Activated T-cell treated with anti-CD3 and anti-CD28 coated beads, Interleukin-2, amount 50 U/mL, for 4 hours (primary cell): ENCODE results near the gene HEMGN. TPM values are rescaled to one million over a fixed set of nuclear protein-coding genes. Genes with fewer than 3 reads are reported as not detected.
A peak's percentile ranks its signal among the peaks of the same experiment; 100 is the strongest.
"Not testable (repeated sequence)": the region's sequence is repeated elsewhere in the genome, so short reads cannot be mapped to it uniquely, and the experiment has no call there.

Experiments used
- ATAC-seq, 2 donors: fragments of 200-7000 bp; cut with Tn5 transposase; one replicate each; pipeline ENCODE4 v1.10.0; 2021
- DNase-seq: peaks from one replicate; pipeline ENCODE4 v3.0.0-alpha.2; 2020
- H3K27me3 Mint-ChIP-seq: one replicate; pipeline ENCODE4 v1.8.0; 2021; ENCODE audit warnings: low read depth, mixed read lengths
- H3K36me3 Mint-ChIP-seq: one replicate; pipeline ENCODE4 v1.8.0; 2022; ENCODE audit warnings: mixed read lengths; ENCODE audit not compliant: insufficient read depth
- H3K4me1 Mint-ChIP-seq: one replicate; pipeline ENCODE4 v1.8.0; 2021; ENCODE audit warnings: low read depth, mixed read lengths
- H3K4me3 Mint-ChIP-seq: one replicate; pipeline ENCODE4 v1.8.0; 2021; ENCODE audit warnings: mild to moderate bottlenecking, moderate library complexity, mixed read lengths
- H3K9me3 Mint-ChIP-seq: one replicate; pipeline ENCODE4 v1.8.0; 2021; ENCODE audit warnings: mixed read lengths
- total RNA-seq, 3 donors: library from RNA; stranded (reverse); gene quantifications; one replicate each; pipeline ENCODE4 v1.2.1, GENCODE V29; 2021

Gene HEMGN
- total RNA-seq, 3 donors from 2014 or later: 0.46 to 0.61 (median 0.46) TPM

DNA sequence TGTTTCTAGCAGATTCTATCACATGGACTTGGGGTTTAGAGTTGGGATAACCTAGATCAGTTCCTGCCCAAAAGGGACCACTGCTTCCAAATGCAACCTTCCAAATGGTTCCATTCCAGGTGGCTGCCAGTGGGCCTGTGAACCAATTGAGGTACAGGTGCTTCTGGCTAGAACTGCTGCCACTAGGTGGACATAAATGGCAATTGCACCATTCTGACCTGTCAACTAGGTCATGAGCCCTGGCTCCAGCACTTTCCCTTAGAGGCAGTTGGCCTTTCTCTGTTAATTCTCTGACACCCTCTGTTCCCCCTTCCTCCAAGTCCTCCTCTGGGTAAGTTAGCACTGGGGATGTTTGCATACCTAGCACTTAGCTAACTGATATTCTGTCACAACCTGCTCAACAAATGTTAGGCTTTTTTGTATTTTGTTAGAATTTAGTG is 16.6 kb upstream of the HEMGN start:
- H3K9me3 Mint-ChIP-seq: no peaks in the 10 kb centered on the region
- ATAC-seq: peak; percentile 93 to 94
- no peaks in the 10 kb centered on the region for H3K4me1 Mint-ChIP-seq

DNA sequence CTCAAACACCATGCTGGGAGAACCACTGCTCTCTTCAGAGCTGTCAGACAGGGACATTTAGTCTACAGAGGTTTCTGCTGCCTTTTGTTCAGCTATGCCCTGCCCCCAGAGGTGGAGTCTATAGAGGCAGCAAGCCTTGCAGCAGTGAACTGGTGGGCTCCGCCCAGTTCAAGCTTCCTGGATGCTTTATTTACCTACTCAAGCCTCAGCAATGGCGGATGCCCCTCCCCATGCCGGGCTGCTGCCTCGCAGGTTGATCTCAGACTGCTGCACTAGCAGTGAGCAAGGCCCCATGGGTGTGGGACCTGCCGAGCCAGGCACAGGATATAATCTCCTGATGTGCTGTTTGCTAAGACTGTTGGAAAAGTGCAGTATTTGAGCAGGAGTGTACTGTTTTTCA is 12.9 kb upstream of the HEMGN start:
- not testable (repeated sequence) for H3K4me3 Mint-ChIP-seq, H3K27me3 Mint-ChIP-seq, ATAC-seq, H3K36me3 Mint-ChIP-seq, DNase-seq, H3K9me3 Mint-ChIP-seq, H3K4me1 Mint-ChIP-seq

More for the DNA sequence above, 16.6 kb upstream of the HEMGN start:
- peak; percentile 42 for DNase-seq
- no peaks in the 10 kb centered on the region for H3K36me3 Mint-ChIP-seq
- H3K27me3 Mint-ChIP-seq: peaks cover 2% of the 10 kb centered on the region
- no peak overlapping the region for H3K4me3 Mint-ChIP-seq

DNA sequence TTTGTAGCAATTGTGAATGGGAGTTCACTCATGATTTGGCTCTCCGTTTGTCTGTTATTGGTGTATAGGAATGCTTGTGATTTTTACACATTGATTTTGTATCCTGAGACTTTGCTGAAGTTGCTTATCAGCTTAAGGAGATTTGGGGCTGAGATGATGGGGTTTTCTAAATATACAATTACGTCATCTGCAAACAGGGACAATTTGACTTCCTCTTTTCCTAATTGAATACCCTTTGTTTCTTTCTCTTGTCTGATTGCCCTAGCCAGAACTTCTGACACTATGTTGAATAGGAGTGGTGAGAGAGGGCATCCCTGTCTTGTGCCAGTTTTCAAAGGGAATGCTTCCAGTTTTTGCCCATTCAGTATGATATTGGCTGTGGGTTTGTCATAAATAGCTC is 9.1 kb upstream of the HEMGN start:
- not testable (repeated sequence) for H3K27me3 Mint-ChIP-seq, H3K36me3 Mint-ChIP-seq, DNase-seq, H3K9me3 Mint-ChIP-seq, H3K4me1 Mint-ChIP-seq, ATAC-seq, H3K4me3 Mint-ChIP-seq

DNA sequence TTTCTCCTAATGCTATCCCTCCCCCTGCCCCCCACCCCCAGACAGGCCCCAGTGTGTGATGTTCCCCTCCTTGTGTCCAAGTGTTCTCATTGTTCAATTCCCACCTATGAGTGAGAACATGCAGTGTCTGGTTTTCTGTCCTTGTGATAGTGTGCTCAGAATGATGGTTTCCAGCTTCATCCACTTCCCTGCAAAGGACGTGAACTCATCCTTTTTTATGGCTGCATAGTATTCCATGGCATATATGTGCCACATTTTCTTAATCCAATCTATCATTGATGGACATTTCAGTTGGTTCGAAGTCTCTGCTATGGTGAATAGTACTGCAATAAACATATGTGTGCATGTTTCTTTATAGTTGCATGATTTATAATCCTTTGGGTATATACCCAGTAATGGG is 7.5 kb upstream of the HEMGN start:
- H3K27me3 Mint-ChIP-seq, H3K4me3 Mint-ChIP-seq: not testable (repeated sequence)

DNA sequence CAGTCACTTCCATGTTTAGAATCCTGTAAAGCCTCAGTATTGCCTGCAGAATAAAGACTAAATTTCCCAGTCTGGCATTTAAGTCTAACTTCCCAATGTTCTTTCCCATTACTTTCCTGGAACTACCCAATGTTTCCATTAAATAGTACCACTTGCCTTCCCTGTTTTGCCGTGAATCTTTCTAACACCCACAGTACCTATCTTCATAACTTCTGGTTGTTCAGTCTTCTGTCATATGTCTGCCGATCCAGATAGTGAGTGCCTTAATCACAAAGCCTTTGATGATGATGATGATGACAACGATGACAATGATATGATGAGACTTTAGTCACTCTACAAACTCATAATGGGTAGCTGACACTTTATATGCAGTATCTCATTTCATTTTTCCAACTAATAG is 6.6 kb upstream of the HEMGN start:
- DNase-seq: no peak
- no peak for ATAC-seq
- H3K36me3 Mint-ChIP-seq: no peaks in the 10 kb centered on the region
- H3K27me3 Mint-ChIP-seq: peaks cover 1% of the 10 kb centered on the region
- no peaks in the 10 kb centered on the region for H3K4me1 Mint-ChIP-seq
- no peaks in the 10 kb centered on the region for H3K9me3 Mint-ChIP-seq
- no peak overlapping the region for H3K4me3 Mint-ChIP-seq

More for the DNA sequence above, 7.5 kb upstream of the HEMGN start:
- not testable (repeated sequence) for H3K36me3 Mint-ChIP-seq, H3K4me1 Mint-ChIP-seq, H3K9me3 Mint-ChIP-seq, DNase-seq, ATAC-seq

DNA sequence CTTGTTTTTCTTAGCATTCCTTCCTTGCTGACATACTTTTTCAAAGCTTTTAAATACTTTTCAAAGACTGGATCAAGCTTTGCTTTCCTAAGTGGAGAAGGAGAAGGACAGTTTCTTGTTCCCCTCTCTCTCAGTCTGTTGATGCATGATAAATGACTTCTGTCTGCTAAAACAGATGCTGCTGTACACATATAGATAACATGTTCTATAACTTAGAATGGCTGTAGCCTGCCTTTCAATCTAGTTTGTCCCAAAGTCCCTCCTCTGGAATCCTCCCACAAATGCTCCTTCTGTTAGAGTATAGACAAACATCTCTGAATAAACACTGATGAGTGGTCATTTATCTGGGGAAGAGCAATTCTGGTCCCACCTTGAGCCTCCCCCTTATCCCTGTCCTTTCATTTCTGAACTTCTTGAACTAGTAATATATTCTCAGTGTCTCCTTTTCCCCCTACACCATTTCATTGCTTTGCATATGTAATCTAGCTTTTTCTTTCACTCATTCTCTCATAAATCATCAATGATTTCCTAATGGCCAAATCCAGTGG is 5.4 kb upstream of the HEMGN start:
- ATAC-seq (no peak), DNase-seq (no peak)
- Mint-ChIP-seq H3K4me1 (peaks cover 6% of the 10 kb centered on the region), H3K9me3 (no peaks in the 10 kb centered on the region), H3K4me3 (no peak overlapping the region), H3K27me3 (no peaks in the 10 kb centered on the region), H3K36me3 (no peaks in the 10 kb centered on the region)

DNA sequence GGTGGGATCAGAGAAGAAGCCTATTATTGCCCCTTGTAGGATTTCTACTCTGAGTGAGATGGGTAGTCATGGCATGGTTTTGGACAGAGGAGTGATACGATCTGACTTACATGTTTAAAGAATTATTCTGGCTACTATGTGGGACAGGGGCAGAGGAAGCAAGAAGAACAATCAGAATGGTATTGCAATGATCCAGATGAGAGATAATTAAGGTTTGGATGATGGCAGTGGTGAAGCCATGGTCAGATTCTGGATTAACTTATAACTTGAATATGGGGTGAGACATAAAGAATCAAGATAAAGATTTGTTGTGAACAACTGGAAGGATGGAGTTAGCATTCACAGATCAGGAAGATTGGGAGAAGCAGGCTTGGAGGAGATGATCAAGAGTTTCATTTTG is 3.4 kb upstream of the HEMGN start:
- H3K4me1 Mint-ChIP-seq: peaks cover 18% of the 10 kb centered on the region
- no peaks in the 10 kb centered on the region for H3K27me3 Mint-ChIP-seq
- H3K4me3 Mint-ChIP-seq: no peak overlapping the region
- no peaks in the 10 kb centered on the region for H3K36me3 Mint-ChIP-seq
- no peak for ATAC-seq
- DNase-seq: no peak
- no peaks in the 10 kb centered on the region for H3K9me3 Mint-ChIP-seq

DNA sequence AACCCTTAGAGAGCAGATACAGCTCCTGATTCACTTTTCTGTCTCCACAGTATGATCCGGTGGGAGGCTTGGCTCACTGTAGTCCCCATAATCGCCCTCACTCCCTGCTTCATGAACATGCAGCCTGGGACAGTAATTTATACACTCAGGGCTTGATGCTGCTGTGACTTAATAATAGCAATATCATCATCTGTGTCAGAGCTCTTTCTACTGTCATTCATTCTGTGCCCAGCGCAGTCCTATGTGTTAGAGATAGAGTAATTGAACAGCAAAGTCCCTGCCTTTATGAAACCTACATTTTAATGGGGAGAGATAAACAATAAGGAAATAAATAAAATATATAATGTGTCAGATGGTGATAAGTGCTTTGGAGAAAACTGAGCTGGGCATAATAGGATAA is 2.8 kb upstream of the HEMGN start:
- H3K4me3 Mint-ChIP-seq: no peak overlapping the region
- ATAC-seq (no peak), DNase-seq (no peak)
- peaks cover 18% of the 10 kb centered on the region for H3K4me1 Mint-ChIP-seq
- no peaks in the 10 kb centered on the region for H3K27me3 Mint-ChIP-seq
- no peaks in the 10 kb centered on the region for H3K9me3 Mint-ChIP-seq
- no peaks in the 10 kb centered on the region for H3K36me3 Mint-ChIP-seq

DNA sequence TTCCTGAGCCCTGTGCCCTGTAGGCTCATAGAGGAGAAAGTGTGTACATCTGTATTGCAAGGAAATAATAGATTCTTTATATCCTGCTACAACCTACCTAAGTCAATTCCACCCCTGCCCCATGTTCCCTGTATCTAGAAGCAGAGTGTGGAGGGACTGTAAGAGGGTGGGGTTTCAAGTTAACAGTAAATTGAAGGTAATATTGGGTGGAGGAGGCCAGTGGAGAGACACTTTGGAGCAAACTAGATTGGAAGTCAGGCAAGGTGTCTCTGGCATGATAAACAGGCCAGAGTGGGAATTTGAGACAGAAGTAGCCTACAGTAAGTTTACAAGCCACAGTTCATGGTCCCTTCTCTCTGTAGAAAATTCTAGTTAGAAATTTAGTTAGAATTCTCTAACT is 2.3 kb upstream of the HEMGN start:
- H3K4me3 Mint-ChIP-seq: no peak overlapping the region
- ATAC-seq (no peak), DNase-seq (no peak)
- H3K27me3 Mint-ChIP-seq: no peaks in the 10 kb centered on the region
- peaks cover 18% of the 10 kb centered on the region for H3K4me1 Mint-ChIP-seq
- no peaks in the 10 kb centered on the region for H3K9me3 Mint-ChIP-seq
- no peaks in the 10 kb centered on the region for H3K36me3 Mint-ChIP-seq

DNA sequence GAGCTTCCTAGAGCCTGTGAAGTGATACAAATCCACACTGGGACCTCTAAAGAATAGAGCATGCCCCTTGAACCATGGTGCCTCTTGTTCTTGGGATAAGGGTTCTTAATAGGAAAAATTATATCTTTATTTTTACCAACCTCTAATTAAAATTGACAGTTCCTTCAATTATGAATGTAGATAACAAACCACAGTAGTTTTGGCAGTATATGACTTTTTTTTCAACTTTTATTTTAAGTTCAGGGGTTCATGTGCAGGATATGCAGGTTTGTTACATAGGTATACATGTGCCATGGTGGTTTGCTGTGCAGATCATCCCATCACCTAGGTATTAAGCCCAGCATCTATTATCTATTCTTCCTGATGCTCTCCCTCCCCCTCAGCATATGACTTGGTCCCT is 974 bp downstream of the HEMGN start:
- no peaks in the 10 kb centered on the region for H3K36me3 Mint-ChIP-seq
- ATAC-seq (no peak), DNase-seq (no peak)
- no peaks in the 10 kb centered on the region for H3K27me3 Mint-ChIP-seq
- H3K4me1 Mint-ChIP-seq: peaks cover 27% of the 10 kb centered on the region
- H3K4me3 Mint-ChIP-seq: no peak overlapping the region
- no peaks in the 10 kb centered on the region for H3K9me3 Mint-ChIP-seq

DNA sequence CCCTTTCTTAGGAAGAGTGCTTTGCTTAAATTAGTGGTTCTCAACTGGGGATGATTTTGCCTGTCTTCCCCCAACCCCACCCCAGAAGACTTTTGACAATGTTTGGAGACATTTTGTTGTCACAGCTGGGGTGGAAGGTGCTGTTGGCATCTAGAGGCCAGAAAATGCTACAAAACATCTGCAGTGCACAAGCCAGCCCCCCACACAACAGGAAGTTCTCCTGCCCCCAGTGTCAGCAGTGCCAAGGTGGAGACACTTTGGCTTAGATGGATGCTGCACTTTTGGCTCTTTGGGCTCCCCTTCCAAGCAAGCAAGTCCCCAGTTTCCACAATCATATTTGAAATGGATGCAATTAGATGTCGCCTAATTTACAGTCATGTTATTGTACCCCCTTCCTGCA is 2.7 kb downstream of the HEMGN start:
- Mint-ChIP-seq H3K27me3 (no peaks in the 10 kb centered on the region), H3K36me3 (no peaks in the 10 kb centered on the region), H3K9me3 (no peaks in the 10 kb centered on the region), H3K4me1 (peaks cover 41% of the 10 kb centered on the region), H3K4me3 (no peak overlapping the region)
- ATAC-seq (no peak), DNase-seq (no peak)

DNA sequence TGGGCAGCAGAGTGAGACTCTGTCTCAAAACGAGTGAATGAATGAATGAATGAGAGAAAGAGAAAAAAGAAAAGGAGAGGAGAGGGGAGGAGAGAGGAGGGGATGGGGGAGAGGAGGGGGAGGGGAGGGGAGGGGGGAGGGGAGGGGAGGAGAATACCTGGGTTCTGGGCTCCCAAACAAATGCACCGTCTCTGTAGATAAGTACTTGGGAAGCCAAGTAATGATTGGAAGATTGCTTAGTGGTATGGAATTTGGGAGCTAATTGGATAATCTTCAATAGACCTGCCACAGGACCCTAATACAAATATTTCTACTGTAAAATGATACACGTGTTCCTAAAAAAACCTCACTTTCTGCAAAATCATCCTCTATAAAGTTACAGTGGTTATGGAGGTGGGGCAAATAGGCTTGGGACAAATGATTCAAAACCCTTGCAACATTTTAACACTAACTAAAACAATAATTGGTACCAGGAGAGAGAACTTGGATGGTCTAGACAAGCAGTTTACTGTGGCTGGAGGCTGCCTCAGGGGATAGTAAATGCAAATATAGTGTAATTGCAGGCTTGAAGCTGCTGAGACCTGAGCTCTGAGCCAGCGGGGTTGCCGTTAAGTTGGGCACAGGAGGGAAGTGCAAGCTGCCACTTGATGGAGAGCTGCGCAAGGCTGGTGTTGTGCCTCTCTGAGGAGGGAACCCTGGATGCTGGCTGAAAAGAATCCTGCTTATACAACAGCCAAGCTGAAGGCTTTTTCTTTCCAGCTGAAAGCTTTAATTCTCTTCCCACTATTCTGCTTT is 3.5 kb downstream of the HEMGN start:
- Mint-ChIP-seq H3K9me3 (no peaks in the 10 kb centered on the region), H3K4me1 (peaks cover 49% of the 10 kb centered on the region), H3K36me3 (no peaks in the 10 kb centered on the region), H3K27me3 (no peaks in the 10 kb centered on the region), H3K4me3 (no peak overlapping the region)
- ATAC-seq (no peak), DNase-seq (no peak)

DNA sequence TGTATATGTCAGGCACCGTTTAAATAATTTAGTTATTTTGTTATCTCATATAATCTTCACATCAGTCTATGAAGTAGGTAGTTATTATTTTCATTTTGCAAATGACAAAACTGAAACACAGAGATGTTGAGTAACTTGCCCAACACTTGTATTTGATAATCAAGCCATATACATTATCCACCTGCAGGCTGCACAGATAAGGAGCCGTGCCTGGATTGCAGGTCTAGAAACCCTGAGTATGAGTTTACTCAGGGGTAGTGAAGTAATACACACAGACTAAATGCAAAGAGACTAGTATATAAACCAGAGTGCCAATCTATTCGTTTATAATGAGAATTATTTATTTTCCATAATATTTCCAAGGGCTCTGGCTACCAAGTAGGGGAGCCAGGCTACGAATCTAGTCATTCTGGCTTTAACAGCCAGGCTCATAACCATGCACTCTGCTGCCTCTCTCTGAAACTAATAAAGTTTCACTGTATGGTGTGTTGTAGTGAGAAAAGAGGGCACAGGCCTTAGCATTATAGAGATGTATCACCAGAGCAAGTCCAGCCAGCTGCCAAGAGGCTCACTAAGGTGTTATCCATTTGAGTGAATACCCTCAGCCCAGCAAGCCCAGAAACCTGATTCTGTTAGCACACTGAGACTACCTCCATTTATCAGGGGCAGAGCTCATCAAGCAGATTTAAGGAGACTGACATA is 4.5 kb downstream of the HEMGN start:
- H3K9me3 Mint-ChIP-seq: no peaks in the 10 kb centered on the region
- no peak overlapping the region for H3K4me3 Mint-ChIP-seq
- no peaks in the 10 kb centered on the region for H3K27me3 Mint-ChIP-seq
- DNase-seq (no peak), ATAC-seq (no peak)
- no peaks in the 10 kb centered on the region for H3K36me3 Mint-ChIP-seq
- H3K4me1 Mint-ChIP-seq: peaks cover 50% of the 10 kb centered on the region

DNA sequence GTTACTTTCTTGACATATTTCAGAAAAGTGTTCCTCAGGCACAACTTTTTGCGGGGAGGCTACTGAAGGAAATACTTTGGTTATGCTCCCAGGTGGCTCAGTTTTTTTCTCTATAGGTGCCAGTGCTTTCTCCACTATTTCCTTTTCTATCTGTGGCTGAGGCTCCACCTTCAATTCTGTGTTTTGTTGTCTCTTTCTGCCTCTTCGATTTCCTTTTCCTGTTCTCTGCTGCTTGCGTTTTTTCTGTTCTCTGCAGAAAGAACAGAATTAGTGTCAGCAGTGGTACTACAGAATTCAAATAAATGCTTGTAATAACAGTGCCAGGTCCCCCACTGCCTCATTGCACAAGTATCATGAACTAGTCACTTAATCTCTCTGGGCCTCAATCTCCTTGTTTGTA is 7.0 kb downstream of the HEMGN start:
- Mint-ChIP-seq H3K36me3 (no peaks in the 10 kb centered on the region), H3K4me1 (peaks cover 37% of the 10 kb centered on the region), H3K27me3 (no peaks in the 10 kb centered on the region), H3K9me3 (no peaks in the 10 kb centered on the region), H3K4me3 (peak overlapping the region; percentile 47)
- ATAC-seq: peak; percentile 46 to 56
- no peak for DNase-seq
